ENCODE data around the gene TMEM248.
"Not testable (repeated sequence)": the region's sequence is repeated elsewhere in the genome, so short reads cannot be mapped to it uniquely, and the experiment has no call there.

TMEM248 gene, protein sequence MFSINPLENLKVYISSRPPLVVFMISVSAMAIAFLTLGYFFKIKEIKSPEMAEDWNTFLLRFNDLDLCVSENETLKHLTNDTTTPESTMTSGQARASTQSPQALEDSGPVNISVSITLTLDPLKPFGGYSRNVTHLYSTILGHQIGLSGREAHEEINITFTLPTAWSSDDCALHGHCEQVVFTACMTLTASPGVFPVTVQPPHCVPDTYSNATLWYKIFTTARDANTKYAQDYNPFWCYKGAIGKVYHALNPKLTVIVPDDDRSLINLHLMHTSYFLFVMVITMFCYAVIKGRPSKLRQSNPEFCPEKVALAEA

DNA sequence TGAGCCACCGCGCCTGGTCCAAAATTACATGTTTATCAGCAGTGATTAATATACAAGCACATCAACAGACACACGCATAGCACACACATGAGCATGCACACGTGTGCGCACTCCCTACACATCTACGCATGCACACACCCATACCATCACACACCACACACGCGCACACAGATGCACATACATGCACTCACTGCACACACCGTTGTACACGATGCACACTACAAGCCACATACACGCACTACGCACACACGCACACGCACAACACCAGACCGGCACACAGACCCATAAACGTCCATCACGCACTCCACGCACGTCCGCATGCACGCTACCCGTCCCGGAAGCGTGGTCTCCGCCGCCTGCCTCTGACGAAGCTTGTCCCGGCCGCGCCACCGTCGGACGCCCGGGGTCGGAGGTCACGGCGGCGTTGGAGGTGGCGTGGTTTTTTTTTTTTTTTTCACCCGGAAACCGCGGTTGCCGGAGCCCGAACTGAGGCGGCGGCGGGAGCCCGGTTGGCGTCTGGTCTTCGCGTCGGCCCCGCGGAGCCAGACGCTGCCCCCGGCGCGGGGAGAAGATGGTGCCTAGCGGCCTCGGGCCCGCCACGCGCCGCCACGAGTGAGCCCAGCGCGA lies at the start of gene TMEM248:
Gene TMEM248 (plus strand): TSS at position 457 of the 627 bp plus-strand sequence. CDS start 20,641 bp downstream, outside the sequence.
- DNase-seq (ENCODE audit: low read depth) = peak; percentile 81

DNA sequence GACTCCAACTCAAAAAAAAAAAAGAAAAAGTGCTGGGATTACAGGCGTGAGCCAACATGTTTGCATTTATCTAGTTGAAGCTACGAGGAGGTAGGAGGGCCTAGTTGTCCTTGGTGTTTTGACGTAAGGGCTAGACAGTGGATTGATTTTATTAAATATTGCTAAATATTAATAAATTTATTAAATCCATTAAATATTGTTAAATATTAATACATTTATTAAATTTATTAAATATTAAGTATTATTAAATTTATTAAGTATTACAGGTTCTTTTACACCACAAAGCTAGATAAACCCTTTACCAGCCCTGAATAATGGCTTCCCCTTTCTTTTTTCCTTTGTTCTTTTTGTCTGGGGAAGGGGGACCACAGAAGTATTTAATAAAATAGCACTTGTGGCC lies 47.5 kb upstream of the TMEM248 start:
- no peak for DNase-seq (ENCODE audit: low read depth)

DNA sequence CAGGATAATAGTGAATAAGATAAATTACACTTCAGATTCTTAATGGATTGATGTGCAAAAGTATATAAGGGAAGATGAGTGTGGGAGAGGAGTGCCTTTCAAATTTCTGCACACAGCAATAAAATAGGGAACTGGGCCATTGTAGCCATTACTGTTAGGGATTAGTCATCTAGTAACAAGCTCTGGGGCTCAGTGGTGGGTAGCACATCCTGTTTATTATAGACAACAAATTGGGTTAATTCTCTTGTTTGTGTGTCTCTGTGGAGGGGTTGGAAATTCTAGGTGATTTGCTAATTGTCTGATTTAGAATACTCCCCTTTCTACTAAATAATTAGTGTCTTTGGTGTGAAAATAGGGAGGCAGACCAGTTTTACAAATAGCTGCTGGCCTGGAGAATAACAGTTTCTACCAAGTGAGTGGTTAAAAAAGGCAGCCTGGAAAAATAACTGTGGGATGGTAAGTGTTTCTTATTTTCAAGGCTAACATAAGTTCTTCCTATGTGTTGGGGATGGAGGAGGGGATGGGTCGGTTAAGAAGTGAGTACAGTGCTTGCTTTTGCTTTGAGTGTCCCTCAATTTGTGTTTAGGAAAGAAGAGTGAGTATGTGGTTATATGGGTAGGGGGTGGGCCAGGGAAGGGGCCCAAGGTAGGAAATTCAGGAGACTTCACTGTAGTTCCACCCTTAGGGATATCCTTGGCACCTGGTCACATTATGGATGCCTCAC lies 43.3 kb upstream of the TMEM248 start:
- DNase-seq (ENCODE audit: low read depth) = no peak

DNA sequence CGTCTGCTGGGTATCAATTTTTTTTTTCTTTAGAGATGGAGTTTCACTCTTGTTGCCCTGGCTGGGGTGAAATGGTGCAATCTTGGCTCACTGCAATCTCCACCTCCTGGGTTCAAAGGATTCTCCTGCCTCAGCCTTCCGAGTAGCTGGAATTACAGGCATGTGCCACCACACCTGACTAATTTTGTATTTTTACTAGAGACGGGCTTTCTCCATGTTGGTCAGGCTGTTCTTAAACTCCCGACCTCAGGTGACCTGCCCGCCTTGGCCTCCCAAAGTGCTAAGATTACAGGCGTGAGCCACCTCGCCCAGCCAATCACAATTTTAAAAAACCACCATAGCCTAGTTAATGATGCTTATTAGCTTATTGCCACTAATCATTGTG lies 42.7 kb upstream of the TMEM248 start:
- DNase-seq (ENCODE audit: low read depth) = not testable (repeated sequence)

DNA sequence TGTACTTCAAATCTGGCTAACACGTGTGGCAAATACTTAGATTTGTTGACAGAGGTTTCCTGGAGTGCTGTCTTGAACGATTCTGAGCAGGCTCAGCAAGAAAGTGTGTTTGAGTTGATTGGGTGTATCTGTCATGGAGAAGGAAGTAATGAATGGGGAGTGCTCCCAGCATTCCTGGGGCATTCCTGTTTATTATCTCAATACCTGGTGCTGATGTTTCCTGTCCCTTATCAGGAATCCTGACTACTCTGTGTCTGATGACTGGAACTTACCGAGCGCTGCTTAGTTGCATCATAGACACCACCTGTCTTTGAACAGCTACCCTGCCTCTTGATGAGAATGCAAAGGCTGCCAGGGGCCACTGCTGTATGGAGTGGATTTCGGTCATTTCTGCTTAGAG lies 41.0 kb upstream of the TMEM248 start:
- no peak for DNase-seq (ENCODE audit: low read depth)

DNA sequence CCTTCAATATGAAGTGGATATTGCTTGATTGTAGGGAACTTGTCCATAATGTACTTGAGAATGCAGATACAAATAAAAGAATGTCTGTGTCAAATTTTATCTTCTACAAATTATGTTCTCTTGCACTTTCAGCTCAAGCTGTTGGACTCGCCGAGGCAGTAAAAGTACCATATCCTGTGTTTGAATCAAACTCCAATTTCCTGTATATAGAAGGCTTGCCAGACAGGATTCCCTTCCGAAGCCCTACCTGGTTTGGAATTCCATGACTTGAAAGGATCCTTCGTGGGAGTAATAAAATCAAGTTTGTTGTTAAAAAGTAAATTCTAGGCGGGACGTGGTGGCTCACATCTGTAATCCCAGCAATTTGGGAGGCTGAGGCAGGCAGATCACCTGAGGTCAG lies 40.4 kb upstream of the TMEM248 start:
- not testable (repeated sequence) for DNase-seq (ENCODE audit: low read depth)

DNA sequence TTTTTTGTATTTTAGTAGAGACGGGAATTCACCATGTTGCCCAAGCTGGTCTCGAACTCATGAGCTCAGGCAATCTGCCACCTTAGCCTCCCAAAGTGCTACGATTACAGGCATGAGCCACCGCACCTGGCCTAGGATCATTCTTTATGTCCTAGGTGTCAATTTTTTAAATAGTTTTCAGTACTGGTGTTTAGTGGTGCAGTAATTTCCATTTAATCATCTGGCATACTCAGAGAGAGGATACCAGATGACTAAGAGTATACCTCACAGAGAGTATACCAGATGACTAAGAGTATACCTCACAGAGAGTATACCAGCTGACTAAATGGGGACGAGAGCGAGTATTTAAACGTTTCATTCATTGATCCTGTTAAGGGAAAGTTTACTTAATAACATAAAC lies 37.3 kb upstream of the TMEM248 start:
- DNase-seq (ENCODE audit: low read depth) = no peak

DNA sequence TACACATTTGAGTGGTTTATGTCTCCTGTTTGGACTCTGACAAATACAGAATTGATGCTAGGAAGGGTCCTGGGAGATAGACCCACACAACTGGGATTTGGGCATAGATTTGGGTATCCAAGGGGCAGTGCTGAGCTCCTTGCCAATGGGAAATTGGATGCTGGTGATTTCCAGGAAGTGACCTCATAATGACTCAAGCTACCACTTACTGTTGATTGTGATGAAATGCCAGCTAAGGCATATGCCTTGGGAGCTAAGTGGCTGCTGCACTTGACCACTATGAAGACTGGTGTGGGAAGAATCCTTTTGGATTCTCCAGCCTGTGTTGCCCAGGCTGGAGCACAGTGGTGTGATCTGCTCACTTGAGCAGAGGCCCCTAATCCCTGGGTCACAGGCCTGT lies 36.5 kb upstream of the TMEM248 start:
- DNase-seq (ENCODE audit: low read depth) = not testable (repeated sequence)

DNA sequence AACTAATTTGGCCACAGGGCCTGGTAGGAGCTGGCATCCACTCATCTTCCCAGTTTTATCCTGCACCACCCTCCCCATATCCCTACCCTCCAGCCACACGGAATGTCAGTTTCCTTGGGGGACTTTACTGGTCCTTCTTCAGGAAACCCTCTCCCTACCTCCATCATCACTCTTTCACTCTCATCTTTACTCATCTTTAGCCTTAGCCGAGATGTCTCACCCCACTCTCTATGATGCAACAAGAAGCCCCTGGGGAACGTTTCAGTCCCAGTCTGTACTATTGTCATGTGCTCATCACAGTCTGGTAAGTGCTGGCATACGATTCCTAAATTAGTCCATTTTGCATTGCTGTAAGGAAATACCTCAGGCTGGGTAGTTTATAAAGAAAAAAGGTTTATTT lies 34.9 kb upstream of the TMEM248 start:
- no peak for DNase-seq (ENCODE audit: low read depth)

DNA sequence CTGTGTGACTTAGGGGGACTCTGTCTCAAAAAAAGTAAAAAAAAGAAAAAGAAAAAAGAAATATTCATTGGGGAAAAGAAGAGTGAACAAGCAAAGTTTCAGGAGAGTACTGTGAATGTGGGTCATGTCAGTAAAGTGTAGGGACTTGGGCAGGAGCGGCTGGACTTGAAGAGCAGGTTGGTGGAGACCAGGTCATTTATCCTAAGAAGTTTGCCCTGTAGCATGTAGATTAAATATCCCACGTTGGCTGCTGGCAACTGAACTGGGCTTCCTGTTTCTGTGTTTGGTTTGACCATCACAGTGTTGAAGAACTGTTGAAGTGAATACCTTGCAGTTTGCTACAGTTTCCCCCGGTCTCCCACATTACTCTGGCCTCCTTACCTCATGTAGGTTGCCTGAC lies 32.8 kb upstream of the TMEM248 start:
- DNase-seq (ENCODE audit: low read depth) = not testable (repeated sequence)

DNA sequence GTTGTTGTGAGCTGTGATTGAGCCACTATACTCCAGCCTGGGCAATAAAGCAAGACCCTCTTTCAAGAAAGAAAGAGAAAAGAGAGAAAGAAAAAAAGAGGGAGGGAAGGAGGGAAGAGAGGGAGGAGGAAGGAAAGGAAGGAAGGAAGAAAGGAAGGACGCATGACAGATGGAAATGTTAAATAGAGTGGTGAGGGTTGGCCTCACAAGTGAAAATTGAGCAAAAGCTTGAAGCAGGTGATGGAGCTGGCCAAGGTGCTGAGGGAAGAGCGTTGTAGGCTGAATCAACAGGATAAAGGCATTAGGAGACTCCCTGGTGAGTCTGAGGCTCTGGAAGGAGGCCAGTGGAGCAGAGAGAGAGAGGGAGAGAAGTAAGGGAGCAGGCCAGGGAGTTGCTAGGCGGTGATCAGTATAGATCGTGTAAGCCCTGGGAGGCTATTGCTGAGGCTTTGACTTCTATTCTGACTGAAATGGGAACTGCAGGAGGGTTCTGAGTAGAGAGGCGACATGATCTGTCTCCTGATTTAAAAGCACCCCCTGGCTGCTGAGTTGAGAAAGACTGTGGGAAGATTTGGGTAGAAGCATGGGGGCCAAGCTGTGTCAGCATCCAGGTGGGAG lies 26.5 kb upstream of the TMEM248 start:
- peak; percentile 51 for DNase-seq (ENCODE audit: low read depth)

DNA sequence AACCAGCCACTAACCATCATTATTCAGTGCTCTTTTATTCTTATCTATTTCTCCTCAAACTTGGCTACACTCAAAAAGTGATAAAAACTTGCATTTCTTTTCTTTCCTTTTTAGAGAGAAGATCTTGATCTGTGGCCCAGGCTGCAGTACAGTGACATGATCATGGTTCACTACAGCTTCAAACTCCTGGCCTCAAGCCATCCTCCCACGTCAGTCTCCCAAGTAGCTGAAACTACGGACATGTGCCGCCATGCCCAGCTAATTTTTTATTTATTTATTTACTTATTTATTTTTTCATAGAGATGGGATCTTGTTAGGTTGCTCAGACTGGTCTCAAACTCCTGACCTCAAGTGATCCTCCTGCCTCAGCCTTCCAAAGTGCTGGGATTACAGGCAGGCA lies 24.6 kb upstream of the TMEM248 start:
- DNase-seq (ENCODE audit: low read depth) = no peak

DNA sequence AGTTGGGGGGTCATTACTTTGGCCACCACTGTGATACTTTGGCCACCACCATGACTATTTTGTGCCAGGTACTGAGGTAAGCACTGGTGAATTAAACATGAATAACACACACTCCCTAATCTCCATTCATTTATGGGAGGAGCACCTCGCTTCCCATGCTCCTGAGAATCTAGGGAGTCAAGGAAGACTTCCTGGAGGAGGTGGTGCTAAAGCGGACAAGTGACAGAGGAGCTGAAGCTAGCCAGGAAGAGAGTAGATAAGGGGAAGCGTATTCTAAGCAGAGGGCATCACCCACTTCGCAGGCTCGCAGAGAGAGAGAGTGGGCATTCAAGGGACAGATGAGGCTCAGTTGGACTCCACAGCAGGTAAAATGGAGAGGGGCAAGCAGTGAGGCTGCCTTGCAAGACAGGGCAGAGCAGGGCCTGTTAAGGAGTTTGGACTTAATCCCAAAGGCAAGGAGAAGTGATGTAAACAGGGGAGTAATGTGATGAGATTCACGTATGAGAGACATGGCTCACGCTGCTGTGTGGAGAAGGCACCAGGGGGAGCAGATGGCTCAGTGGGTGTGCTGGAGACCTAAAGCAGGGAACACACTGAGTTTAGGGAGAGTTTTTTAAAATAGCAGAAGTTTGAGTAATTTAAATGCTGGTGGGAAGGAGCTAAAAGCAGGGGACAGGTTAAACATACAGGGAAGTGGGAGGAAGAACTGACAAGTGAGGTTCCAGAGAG lies 21.3 kb upstream of the TMEM248 start:
- DNase-seq (ENCODE audit: low read depth) = no peak

DNA sequence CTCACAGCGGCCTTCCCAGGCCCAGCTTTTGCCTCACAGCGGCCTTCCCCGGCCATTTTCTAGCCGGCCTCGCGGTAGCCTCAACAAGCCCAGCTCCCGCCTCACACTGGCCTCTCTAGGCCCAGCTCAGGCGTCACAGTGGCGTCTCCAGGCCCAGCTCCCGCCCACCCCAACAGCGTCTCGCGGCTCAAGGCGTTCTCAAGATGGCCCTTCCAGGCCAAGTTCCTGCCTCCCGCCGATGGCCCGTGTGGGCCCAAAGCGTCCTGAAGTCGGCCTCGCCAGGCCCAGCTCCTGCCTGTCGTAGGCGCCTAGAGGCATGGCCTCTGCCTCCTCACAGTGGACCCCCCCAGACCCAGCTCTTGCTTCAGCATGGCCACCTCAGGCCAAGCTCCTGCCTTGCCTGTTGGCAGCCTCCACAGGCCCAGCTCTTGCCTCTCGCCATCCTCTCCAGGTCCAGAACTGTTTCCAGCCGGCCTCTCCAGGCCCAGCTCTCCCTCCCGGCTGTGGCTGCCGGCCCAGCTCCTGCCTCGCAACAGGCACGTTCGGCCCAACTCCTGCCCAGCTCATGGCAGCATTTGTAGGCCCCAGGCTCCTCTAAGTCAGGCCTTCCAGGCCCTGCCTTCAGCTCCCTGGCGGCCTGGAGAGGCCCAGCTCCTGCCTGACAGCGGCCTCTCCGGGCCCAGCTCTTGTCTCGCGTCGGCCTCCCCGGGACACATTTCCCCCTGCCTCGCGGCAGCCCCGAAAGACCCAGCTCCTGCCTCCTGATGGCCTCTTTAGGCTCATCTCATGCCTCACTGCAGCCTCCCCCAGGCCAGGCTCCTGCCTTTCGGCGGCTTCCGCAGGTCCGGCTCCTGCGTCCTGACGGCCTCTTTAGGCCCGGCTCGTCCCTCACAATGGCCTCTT lies 18.8 kb upstream of the TMEM248 start:
- DNase-seq (ENCODE audit: low read depth) = no peak

DNA sequence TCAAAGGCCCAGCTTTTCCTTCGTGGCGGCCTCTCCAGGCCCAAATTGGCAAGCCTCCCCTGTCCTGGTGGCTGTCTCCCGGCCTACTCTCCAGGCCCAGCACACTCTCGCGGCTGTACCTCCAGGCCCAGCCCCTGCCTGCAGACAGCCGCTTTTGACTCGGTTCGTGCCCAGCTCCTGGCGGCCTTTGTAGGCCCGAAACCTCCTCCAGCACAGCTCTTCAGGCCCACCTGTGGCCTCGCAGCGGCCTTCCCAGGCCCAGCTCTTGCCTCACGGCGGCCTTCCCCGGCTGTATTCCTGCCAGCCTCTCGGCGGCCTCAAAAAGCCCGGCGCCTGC lies 18.2 kb upstream of the TMEM248 start:
- no peak for DNase-seq (ENCODE audit: low read depth)

DNA sequence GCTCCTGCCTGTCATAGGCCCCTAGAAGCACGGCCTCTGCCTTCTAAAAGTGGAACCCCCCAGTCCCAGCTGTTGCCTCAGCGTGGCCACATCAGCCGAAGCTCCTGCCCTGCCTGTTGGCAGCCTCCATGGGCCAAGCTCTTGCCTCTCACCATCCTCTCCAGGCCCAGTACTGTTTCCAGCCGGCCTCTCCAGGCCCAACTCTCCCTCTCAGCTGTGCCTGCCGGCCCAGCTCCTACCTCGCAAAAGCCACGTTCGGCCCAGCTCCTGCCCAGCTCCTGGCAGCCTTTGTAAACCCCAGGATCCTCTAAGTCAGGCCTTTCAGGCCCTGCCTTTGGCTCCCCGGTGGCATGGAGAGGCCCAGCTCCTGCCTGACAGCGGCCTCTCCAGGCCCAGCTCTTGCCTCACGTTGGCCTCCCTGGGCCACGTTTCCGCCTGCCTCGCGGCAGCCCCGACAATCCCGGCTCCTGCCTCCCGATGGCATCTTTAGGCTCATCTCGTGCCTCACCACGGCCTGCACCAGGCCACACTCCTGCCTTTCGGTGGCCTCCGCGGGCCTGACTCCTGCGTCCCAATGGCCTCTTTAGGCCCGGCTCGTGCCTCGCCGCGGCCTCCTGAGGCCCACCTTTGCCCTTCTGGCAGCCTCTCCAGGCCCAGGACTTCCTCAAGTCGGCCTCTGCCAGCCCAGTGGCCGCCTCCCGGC lies 17.5 kb upstream of the TMEM248 start:
- DNase-seq (ENCODE audit: low read depth) = no peak

DNA sequence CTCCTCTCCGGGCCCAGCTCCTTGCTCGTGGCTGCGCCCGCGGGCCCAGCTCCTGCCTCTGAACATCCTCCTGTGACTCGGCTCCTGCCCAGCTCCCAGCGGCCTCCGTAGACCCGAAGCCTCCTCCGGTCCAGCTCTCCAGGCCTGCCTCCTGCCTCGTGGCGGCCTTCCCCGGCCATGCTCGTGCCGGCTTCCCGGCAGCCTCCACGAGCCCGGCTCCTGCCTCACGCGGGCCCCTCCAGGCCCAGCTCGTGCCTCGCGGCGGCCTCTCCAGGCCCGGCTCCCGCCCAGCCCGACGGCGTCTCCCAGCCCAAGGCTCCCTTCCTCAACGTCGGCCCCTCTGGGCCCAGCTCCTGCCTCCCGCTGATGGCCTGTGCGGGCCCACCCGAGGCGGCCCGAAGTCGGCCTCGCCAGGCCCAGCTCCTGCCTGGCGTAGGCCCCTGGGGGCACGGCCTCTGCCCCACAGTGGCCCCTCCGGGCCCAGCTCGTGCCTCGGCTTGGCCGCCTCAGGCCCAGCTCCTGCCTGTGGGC lies 16.9 kb upstream of the TMEM248 start:
- no peak for DNase-seq (ENCODE audit: low read depth)

DNA sequence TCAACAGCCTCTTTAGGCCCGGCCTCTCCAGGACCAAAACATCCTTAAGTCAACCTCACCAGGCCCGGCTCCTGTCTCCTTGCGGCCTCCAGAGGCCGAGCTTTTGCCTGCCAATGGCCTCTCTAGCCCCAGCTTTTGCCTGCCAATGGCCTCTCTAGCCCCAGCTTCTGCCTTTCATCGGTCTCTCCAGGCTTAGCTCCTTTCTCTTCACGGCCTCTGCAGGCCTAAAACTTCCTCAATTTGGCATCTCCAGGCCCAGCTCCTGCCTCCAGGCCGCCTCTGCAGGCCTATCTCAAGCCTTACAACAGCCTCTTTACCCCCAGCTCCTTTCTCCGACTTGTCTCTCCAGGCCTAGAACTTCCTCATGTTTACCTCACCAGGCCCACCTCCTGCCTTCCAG lies 15.7 kb upstream of the TMEM248 start:
- no peak for DNase-seq (ENCODE audit: low read depth)

DNA sequence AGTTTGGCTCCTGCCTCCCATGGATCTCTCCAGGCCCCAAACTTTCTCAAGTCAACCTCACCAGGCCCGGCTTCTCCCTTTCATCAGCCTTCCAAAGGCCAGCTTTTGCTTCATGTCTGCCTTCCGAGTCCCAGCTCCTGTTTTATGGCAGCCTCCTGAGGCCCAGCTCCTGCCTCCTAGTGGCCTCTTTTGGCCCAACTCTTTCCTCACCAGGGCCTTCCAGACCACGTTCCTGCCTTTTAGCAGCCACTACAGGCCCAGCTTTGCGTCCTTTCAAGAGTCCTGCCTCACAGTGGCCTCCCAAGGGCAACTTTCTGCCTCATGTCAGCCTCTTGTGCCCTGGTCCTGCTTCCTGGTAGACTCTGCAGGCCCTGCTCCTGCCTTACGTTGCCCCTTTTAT lies 15.3 kb upstream of the TMEM248 start:
- DNase-seq (ENCODE audit: low read depth) = no peak

DNA sequence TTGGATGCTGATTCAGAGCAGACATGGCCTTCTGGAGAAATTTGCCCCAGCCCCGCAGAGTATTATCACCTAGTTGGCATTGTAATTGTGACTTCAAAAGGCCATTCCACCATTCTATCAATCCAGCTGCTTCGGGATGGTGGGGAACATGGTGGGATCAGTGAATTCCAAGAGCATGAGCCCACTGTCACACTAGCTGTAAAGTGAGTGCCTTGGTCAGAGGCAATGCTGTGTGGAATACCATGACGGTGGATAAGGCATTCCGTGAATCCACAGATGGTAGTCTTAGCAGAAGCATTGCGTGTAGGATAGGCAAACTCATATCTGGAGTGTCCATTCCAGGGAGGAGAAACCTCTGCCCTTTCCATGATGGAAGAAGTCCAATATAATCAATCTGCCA lies 13.3 kb upstream of the TMEM248 start:
- no peak for DNase-seq (ENCODE audit: low read depth)

All from amniotic epithelial cell (primary cell).